Adrenal gland (tissue), 5 donors: ENCODE data around the gene STRN3.

ENCODE experiments used
- POLR2A ChIP-seq, 2 donors: fragments of 450-650 bp; IDR thresholded peaks; one replicate each; pipeline ENCODE4 v1.6.1; 2017; ENCODE audit warnings: antibody characterized with exemption in 2 of 2, mild to moderate bottlenecking in 2 of 2, moderate library complexity in 1 of 2
- TF ChIP-seq, protein P1 (sequence below), 6 experiments: fragments of 450-650 bp in 4 of 6; fragments of 200-600 bp in 2 of 6; sonication (generic) in 1 of 6; IDR thresholded peaks; 1 replicate in 5 of 6; 2 replicates in 1 of 6; pipeline versions ENCODE4 v1.5.1 to v1.8.0; 2016 to 2021; ENCODE audit warnings: antibody characterized with exemption in 6 of 6, mild to moderate bottlenecking in 2 of 6, moderate library complexity in 1 of 6
- donor health status: DM: no; HTN: no; CAD: no.

DNA sequence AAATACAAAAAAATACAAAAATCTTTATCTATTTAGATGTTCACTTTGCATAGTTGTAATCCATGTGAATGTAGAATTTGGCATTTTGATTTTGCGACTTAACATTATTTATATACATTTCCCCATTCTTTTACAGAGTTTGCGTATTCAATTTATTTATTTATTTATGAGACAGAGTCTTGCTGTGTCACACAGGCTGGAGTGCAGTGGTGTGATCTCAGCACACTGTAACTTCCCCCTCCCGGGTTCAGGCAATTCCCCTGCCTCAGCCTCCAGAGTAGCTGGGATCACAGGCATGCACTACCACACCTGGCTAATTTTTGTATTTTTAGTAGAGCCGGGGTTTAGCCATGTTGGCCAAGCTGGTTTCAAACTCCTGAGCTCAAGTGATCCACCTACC is 25.3 kb upstream of the STRN3 start:
- TF ChIP-seq, protein P1, sequence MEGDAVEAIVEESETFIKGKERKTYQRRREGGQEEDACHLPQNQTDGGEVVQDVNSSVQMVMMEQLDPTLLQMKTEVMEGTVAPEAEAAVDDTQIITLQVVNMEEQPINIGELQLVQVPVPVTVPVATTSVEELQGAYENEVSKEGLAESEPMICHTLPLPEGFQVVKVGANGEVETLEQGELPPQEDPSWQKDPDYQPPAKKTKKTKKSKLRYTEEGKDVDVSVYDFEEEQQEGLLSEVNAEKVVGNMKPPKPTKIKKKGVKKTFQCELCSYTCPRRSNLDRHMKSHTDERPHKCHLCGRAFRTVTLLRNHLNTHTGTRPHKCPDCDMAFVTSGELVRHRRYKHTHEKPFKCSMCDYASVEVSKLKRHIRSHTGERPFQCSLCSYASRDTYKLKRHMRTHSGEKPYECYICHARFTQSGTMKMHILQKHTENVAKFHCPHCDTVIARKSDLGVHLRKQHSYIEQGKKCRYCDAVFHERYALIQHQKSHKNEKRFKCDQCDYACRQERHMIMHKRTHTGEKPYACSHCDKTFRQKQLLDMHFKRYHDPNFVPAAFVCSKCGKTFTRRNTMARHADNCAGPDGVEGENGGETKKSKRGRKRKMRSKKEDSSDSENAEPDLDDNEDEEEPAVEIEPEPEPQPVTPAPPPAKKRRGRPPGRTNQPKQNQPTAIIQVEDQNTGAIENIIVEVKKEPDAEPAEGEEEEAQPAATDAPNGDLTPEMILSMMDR (IDR thresholded peaks at IDR 0.05): no peak
- no peak for TF ChIP-seq POLR2A (IDR thresholded peaks at IDR 0.05)
